GM12873 (cell line): ENCODE results near the gene ZNF175.

Source experiments
- TF ChIP-seq, protein P1 (sequence below): IDR thresholded peaks from 2 replicates; pipeline ENCODE4 v1.5.1; 2012; ENCODE audit warnings: low read depth, mild to moderate bottlenecking, moderate library complexity, low read length, control low read depth; ENCODE audit not compliant: insufficient read depth; ENCODE audit errors: missing control alignments

Gene ZNF175

DNA sequence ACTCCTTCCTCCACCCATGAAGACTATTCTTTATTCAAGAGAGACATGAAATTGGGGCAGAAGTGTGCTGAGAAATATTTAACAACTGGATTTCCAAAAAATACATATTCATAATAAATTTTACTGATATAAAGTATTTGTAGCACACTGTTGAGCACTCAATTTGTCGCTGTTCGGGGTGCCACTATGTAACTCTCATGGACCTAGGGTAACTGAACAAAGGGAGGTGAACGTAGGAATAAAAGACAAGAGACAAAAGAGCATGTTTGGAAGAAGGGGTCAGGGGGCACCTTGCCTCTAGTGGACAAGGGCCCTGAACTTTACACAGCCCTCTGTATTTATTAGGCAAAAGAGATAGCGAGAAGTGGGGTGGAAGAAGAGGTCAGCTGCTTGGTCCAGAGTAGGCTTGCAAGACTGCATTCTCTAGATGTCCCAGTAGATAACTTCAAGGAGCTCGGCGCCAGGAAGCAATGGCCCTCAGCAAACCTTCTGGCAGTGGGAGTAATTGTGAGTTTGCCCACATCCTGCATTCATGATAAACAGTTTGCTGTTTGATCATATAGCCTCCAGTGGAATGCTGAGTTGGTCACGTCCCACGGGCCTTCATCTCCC lies 4.5 kb upstream of the ZNF175 start:
- TF ChIP-seq, protein P1, sequence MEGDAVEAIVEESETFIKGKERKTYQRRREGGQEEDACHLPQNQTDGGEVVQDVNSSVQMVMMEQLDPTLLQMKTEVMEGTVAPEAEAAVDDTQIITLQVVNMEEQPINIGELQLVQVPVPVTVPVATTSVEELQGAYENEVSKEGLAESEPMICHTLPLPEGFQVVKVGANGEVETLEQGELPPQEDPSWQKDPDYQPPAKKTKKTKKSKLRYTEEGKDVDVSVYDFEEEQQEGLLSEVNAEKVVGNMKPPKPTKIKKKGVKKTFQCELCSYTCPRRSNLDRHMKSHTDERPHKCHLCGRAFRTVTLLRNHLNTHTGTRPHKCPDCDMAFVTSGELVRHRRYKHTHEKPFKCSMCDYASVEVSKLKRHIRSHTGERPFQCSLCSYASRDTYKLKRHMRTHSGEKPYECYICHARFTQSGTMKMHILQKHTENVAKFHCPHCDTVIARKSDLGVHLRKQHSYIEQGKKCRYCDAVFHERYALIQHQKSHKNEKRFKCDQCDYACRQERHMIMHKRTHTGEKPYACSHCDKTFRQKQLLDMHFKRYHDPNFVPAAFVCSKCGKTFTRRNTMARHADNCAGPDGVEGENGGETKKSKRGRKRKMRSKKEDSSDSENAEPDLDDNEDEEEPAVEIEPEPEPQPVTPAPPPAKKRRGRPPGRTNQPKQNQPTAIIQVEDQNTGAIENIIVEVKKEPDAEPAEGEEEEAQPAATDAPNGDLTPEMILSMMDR: no peak

- TF ChIP-seq, protein P1: no peak
These were observed 3.5 kb upstream of the ZNF175 start for GRCh38 chr19:51567583-51567982.

GRCh38 chr19:51568456-51568855 lies 2.6 kb upstream of the ZNF175 start:
- TF ChIP-seq, protein P1: no peak

- TF ChIP-seq, protein P1: no peak
These were observed 516 bp downstream of the ZNF175 start for GRCh38 chr19:51571599-51571998.

DNA sequence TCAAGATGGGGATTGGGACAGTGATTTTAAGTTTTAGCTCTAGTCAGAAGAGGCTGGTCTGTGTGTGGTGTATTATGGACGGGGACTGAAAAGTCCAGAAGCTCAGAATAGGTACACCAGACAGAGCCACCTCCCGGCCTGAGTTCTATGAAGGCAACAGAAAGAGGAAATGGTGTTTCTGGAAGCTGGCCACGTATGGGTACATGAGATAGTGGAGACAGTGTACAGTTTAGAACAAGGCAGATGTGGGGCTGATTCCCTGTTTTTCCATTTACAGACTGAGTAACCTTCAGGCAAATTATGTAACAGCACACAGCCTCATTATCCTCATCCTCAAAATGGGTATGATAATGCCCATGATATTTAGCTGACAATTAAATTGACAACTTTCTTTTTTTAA lies 1.3 kb downstream of the ZNF175 start:
- TF ChIP-seq, protein P1: no peak

- TF ChIP-seq, protein P1: no peak
These were observed 1.8 kb downstream of the ZNF175 start for GRCh38 chr19:51572908-51573307.

GRCh38 chr19:51573331-51573730 lies 2.2 kb downstream of the ZNF175 start:
- TF ChIP-seq, protein P1: no peak
